ENCODE measurements around the gene HRH3.

GRCh38 chr20:62222972-62223371 is 2.9 kb upstream of the HRH3 start:
- TF ChIP-seq BHLHE40 (IDR thresholded peaks at IDR 0.05; ENCODE audit: borderline replicate concordance) (no peak), FOXK2 (IDR thresholded peaks at IDR 0.05) (no peak)

All from HEK293T (cell line).